Loucy (cell line): ENCODE measurements around the gene COQ8B.
"Not testable (repeated sequence)": the region's sequence is repeated elsewhere in the genome, so short reads cannot be mapped to it uniquely, and the experiment has no call there.

Experiments used
- EZH2phosphoT487 ChIP-seq: fragments of 200-600 bp; IDR thresholded peaks from 2 replicates; pipeline ENCODE4 v1.6.1; 2018; ENCODE audit warnings: antibody characterized with exemption, mild to moderate bottlenecking, moderate library complexity, borderline replicate concordance
- TF ChIP-seq, protein P1 (sequence below): fragments of 200-600 bp; sonication (generic); conservative IDR thresholded peaks from 2 replicates; pipeline ENCODE4 v1.5.1; 2014; ENCODE audit warnings: mild to moderate bottlenecking, antibody characterized with exemption, low read length

DNA sequence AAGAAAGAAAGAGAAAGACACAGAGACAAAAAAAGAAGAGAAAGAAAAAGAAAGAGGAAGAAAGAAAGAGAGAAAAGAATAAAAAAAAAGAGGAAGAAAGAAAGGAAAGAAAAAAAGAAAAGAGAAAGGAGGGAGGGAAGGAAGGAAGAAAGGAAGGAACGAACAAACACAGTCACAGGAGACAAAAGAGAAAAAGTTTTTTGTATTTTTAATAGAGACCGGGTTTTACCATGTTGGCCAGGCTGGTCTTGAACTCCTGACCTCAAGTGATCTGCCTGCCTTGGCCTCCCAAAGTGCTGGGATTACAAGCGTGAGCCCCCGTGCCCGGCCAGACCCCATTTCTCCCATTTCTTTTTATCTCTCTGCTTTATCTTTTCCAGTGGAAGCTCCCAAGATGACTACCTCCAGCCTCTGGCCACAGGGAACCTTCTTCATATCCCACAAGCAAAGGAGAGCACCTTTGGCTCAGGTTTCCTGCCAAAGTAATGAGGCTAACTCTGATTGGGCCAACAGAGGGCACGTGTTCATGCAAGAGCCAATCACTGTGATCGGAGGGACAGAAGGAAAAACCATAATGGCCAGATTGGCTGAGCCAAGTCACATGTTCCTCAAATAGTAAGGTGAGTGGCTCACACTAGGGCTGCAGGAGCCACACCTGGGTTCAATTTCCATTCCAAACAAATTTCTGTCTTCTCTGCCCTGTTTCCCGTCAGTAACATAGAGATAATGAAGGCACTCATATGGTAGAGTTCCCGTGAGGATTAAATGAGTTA is 66.6 kb downstream of the COQ8B start:
- TF ChIP-seq, protein P1, sequence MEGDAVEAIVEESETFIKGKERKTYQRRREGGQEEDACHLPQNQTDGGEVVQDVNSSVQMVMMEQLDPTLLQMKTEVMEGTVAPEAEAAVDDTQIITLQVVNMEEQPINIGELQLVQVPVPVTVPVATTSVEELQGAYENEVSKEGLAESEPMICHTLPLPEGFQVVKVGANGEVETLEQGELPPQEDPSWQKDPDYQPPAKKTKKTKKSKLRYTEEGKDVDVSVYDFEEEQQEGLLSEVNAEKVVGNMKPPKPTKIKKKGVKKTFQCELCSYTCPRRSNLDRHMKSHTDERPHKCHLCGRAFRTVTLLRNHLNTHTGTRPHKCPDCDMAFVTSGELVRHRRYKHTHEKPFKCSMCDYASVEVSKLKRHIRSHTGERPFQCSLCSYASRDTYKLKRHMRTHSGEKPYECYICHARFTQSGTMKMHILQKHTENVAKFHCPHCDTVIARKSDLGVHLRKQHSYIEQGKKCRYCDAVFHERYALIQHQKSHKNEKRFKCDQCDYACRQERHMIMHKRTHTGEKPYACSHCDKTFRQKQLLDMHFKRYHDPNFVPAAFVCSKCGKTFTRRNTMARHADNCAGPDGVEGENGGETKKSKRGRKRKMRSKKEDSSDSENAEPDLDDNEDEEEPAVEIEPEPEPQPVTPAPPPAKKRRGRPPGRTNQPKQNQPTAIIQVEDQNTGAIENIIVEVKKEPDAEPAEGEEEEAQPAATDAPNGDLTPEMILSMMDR: not testable (repeated sequence)
- TF ChIP-seq EZH2phosphoT487: not testable (repeated sequence)
